SK-N-MC (cell line): ENCODE measurements around the gene IL31.

Source experiments
- EZH2 ChIP-seq: fragments of 200-600 bp; sonication (generic); IDR thresholded peaks from one replicate; pipeline ENCODE4 v1.6.1; 2017; ENCODE audit warnings: antibody characterized with exemption
- FOXP2 ChIP-seq: optimal IDR thresholded peaks from 2 replicates; pipeline ENCODE3; 2011; ENCODE audit warnings: mild to moderate bottlenecking, moderate library complexity; ENCODE audit not compliant: insufficient read depth; ENCODE audit errors: extremely low read length, control extremely low read depth
- POLR2AphosphoS5 ChIP-seq: IDR thresholded peaks from 2 replicates; pipeline ENCODE4 v1.6.1; 2012; ENCODE audit warnings: mild to moderate bottlenecking, low read depth, low read length, borderline replicate concordance

DNA sequence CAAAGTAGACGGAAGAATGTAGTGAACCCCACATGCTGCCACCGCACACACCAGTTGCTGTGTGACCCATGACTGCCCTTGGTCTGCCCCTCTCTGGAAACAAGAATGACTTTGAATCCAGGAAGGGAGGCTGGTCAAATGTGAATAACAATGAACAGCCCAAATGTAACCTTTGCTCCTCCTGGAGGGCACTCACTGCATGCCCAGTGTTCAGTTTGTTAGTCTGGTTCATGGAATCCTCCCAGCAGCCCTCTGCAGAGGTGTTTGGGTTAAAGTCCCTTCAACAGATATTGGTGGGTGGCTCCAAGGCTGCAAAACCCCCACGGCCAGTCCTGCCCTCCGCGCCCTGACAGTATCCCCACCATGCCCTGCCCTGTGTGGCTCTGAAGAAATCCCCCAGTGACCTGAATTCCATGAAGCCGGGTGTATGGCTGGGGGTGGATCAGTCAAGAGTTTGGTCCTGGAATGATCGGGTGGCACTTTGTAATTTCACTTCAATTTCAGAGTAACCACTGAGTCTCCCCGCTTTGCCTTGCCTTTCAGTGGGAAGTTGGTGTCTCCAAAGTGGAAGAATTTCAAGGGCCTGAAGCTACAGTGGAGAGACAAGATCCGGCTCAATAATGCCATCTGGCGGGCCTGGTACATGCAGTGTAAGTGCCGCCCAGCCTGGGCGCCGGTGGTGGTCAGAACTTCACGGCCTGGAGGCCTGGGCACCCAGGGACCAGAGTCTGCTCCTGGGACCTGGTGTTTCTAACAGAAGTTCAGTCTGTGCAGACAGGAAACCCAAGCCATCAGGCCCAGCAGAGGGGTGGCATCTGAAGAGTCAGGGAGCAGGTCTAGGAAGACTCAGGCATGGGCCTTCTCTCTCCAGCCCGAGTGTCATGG lies 47.1 kb downstream of the IL31 start:
- TF ChIP-seq POLR2AphosphoS5 (no peak), EZH2 (no peak), FOXP2 (no peak)
